Ramos (cell line): ENCODE results near the gene ITSN2.
"Not testable (repeated sequence)": the region's sequence is repeated elsewhere in the genome, so short reads cannot be mapped to it uniquely, and the experiment has no call there.

Source experiments
- in situ Hi-C: fragments of 300-500 bp; cut with MboI; formaldehyde crosslinking; loops from one replicate; pipeline ENCODE4 v1.14.3; 2022; ENCODE audit warnings: low sequenced_read_pairs; ENCODE audit not compliant: unreplicated experiment

The ITSN2 gene

GRCh38 chr2:24199968-24200590 lies 160.3 kb downstream of the ITSN2 start:
- in situ Hi-C loops, result no loop called here

GRCh38 chr2:24197213-24197612 lies 163.1 kb downstream of the ITSN2 start:
- in situ Hi-C loops, result not testable (repeated sequence)

GRCh38 chr2:24191848-24192247 lies 168.5 kb downstream of the ITSN2 start:
- in situ Hi-C loops, result no loop called here

GRCh38 chr2:24191156-24191555 lies 169.2 kb downstream of the ITSN2 start:
- in situ Hi-C loops, result no loop called here

DNA sequence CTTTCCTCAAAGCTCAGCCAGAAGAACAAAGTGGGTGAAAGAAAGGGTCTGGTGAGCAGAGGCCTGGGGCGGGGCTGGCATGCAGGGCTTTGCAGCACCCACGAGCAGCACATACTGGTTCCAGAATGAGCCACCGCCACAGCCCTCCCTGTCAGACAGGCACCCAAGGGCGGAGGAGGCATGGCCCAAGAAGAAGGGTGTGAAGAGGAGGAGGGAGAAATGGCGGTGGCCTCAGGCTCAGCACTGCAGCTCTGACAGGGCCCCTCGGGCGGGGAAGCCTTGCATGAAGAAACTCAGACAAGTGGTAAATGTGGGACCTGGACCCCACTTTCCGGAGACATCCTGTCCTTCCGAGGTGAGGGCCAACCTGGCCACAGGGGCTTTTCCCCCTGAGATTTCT lies 169.8 kb downstream of the ITSN2 start:
- in situ Hi-C loops, result no loop called here

DNA sequence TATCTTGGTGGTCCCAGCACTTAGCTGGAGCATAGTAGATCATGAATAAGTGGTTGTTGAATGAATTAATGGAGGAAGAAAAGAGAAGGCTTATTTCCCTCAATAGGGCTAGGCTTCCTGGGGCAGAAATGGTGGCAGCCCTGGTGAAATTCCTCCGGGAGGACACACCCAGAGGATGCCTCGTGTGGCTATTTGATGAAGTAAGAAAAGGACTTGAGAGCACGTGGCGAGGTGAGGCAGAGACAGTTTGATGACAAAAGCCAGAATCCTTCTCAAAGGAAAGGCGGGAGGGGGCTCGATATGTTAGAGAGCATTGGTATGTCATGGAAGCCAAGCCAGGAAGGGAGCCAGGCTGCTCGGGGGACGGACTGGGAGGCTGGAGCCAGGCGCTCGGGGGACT lies 170.8 kb downstream of the ITSN2 start:
- in situ Hi-C loops, result no loop called here

GRCh38 chr2:24183366-24184069 lies 176.8 kb downstream of the ITSN2 start:
- in situ Hi-C loops, result no loop called here

GRCh38 chr2:24182507-24182906 lies 177.8 kb downstream of the ITSN2 start:
- in situ Hi-C loops, result no loop called here

DNA sequence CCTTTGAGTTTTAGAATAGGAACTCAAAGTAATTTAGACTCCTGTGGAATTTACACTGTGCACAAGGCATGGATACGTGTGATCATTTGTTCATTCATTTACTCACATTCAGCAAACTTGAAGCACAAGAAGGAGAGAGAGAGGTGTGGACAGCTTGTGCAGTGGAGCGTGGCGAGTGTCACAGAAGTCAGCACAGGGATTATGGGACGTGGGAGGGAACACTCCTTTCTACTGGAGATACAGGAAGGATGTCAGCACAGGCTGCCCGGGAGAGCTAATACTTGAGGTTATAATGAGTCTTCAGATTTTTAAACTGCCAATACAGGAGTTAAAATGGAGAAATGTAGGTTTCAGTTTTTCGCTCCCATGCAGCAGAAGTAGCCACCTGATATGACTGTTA lies 178.5 kb downstream of the ITSN2 start:
- in situ Hi-C loops, result no loop called here

DNA sequence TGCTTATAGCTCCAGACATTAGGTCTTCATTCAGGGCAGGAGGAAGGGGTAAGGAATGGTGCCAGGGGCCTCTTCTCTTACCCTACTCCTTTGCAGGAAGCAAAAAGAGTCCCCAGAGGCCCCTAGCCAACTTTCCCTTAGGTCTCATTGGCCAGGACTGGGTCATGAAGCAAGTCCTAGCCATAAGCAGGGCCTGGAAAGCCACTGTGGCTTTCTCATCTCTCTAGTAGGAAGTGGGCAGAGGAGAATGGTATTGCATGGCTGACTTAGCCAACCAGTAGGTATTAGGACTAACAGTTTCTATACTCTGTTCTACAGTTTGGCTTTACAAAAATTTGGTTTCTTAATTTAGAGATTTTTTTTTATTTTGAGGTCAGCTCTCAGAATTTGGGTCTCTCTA lies 180.7 kb downstream of the ITSN2 start:
- in situ Hi-C loops, result no loop called here

DNA sequence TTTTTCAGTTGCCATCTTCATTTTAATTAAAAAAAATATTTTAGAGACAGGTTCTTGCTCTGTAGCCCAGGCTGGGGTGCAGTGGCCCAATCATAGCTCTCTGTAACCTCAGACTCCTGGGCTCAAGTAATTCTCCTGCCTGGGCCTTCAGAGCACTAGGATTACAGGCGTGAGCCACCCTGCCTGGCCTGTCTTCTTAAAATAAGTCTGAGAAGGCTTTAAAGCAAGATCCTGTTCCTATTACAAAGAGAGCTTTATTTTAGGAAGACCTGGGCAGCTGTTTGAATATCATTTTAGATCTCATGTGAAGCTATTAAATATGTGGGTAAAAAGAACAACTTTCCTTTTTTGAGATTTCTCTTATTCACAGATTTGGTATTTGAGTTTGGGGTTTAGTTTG lies 184.0 kb downstream of the ITSN2 start:
- in situ Hi-C loops, result no loop called here

- in situ Hi-C loops, result no loop called here
These were observed 184.6 kb downstream of the ITSN2 start for GRCh38 chr2:24175631-24176187.

DNA sequence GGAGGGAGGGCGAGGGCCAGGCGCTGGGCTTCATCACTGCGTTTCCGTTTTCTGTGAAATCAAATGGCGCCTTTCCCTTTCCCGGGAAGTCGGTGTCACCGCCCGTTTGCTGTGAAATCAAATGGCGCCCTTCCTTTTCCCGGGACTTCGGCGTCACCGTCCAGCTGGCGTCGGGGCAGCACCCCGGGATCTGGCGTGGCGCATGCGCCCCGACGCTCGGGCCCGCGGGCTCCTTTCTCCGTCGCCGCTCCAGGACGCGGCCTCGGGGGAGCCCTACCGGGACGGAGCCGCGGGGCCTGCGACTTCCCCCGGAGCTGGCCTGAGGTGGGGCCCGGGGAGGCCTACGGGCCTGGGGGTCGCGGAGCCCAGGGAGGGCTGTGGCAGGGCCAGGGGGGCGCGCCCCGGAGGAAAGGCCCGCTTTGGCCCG lies 185.5 kb downstream of the ITSN2 start, which contains the start of gene FAM228A:
Gene FAM228A (plus strand): TSS at position 203 of the 427 bp plus-strand sequence. CDS start 428 bp downstream, outside the sequence.
- in situ Hi-C loops, result no loop called here

DNA sequence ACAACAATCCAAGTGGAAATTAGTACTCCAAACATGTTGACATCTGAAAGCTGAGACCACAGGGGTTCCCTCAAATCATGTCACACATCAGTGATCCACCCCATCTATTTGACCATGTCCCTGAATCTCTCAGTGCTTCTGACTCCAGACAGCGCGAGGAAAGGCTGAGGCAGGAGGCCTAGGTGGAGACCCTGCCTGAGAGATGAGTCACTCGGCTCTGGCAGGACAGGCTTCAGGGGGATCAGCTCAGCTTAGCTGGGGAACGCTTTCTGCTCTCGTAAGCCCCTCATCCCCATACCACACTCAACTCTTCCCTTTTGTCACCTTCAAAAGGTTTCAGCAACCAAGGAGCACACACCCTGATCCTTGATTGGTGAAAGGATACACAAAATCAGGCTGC lies 191.3 kb downstream of the ITSN2 start:
- in situ Hi-C loops, result loop anchor here (10.0 kb wide), 1 partner anchor 344 kb away; no protein-coding TSS in a partner anchor

GRCh38 chr2:24164416-24164973 lies 195.8 kb downstream of the ITSN2 start:
- in situ Hi-C loops, result loop anchor here (10.0 kb wide), 1 partner anchor 340 kb away; no protein-coding TSS in a partner anchor

- in situ Hi-C loops, result loop anchor here (10.0 kb wide), 1 partner anchor 339 kb away; no protein-coding TSS in a partner anchor
These were observed 196.7 kb downstream of the ITSN2 start for GRCh38 chr2:24163601-24164000.

DNA sequence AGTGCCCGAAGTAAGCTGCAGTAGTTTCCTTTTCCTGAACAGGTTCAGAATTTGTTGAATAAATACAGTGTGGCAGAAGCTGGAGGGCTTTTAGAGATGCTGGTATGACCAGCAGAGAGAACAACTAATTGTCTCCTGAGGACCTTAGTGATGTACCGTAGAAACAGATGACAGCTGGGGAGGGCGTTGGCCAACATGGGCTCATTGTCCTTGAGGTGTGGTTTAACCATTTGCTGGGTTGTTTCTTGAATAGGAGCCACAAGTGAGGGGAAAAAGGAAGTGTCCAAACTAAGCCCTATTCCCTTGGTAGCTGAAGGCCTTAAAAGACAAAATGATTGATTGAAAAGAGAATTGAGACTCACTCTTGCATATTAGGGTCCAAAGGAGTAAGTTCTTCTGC lies 197.2 kb downstream of the ITSN2 start:
- in situ Hi-C loops, result loop anchor here (10.0 kb wide), 1 partner anchor 338 kb away; no protein-coding TSS in a partner anchor

- in situ Hi-C loops, result loop anchor here (10.0 kb wide), 1 partner anchor 338 kb away; no protein-coding TSS in a partner anchor
These were observed 197.8 kb downstream of the ITSN2 start for GRCh38 chr2:24162494-24162893.

DNA sequence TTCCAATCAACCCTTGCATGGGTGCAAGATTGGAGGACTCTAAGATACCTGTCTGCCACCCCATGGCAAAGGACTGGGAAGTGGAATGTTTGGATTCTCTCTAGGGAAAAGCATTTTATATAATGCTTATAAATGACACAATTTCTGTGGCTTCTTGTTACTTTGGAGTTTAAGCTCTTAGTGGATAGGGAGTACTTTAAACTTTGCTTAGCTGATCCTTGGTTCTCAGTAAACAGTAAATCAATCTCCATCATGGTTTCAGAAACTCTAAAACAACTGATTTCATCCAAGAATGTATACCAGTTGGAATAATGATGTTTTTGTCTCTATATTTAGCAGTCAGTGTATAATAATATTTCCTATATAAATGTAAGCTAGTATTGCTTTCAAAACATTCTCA lies 199.6 kb downstream of the ITSN2 start:
- in situ Hi-C loops, result loop anchor here (10.0 kb wide), 1 partner anchor 336 kb away; no protein-coding TSS in a partner anchor

GRCh38 chr2:24159708-24160107 lies 200.6 kb downstream of the ITSN2 start:
- in situ Hi-C loops, result loop anchor here (10.0 kb wide), 1 partner anchor 335 kb away; no protein-coding TSS in a partner anchor

GRCh38 chr2:24158131-24158530 lies 202.2 kb downstream of the ITSN2 start:
- in situ Hi-C loops, result no loop called here
